Measurements from ENCODE around the gene TTC1. TPM values are rescaled to one million over a fixed set of nuclear protein-coding genes. Genes with fewer than 3 reads are reported as not detected.

The TTC1 gene
- total and polyA plus RNA-seq, 3 donors from 2014 or later: 38.2 to 50.3 (median 50.2) TPM

DNA sequence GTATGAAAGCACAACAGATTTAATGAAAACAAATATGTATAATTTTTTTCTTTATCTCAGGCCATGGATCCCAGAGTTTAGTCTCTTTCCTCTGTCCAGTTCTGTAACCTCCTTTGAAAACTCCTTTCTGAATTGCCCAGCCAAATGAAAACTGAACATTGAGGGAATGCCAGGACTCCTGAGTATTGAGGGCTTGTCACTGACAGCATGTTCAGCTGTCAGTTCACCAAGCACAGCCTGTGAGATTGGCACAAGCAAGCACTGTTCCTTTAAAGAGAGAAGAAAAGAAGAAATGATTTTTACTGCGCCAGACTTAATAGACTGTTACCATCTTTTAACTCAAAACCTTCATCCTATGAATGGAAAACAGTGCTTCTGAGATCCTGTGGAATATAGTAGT is 27.3 kb downstream of the TTC1 start:
- DNase-seq: no peak
- intact Hi-C loops (cut with DNase I; ENCODE audit: low total_unique reads): no loop called here
- TF ChIP-seq, protein P1, sequence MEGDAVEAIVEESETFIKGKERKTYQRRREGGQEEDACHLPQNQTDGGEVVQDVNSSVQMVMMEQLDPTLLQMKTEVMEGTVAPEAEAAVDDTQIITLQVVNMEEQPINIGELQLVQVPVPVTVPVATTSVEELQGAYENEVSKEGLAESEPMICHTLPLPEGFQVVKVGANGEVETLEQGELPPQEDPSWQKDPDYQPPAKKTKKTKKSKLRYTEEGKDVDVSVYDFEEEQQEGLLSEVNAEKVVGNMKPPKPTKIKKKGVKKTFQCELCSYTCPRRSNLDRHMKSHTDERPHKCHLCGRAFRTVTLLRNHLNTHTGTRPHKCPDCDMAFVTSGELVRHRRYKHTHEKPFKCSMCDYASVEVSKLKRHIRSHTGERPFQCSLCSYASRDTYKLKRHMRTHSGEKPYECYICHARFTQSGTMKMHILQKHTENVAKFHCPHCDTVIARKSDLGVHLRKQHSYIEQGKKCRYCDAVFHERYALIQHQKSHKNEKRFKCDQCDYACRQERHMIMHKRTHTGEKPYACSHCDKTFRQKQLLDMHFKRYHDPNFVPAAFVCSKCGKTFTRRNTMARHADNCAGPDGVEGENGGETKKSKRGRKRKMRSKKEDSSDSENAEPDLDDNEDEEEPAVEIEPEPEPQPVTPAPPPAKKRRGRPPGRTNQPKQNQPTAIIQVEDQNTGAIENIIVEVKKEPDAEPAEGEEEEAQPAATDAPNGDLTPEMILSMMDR (IDR thresholded peaks at IDR 0.05): no peak
- TF ChIP-seq POLR2A (IDR thresholded peaks at IDR 0.05): no peak
- no peaks in the 10 kb centered on the region for H3K9me3 ChIP-seq
- no peaks in the 10 kb centered on the region for H3K27me3 ChIP-seq
- no peaks in the 10 kb centered on the region for H3K36me3 ChIP-seq (ENCODE audit: low read depth, missing control alignments)
- 63 to 100% methylated on average over 1 of the region's 1 CpG for WGBS, 2 donors
- H3K4me1 ChIP-seq: peaks cover 2% of the 10 kb centered on the region
- H3K27ac ChIP-seq: no peak overlapping the region
- no peak overlapping the region for H3K4me3 ChIP-seq

DNA sequence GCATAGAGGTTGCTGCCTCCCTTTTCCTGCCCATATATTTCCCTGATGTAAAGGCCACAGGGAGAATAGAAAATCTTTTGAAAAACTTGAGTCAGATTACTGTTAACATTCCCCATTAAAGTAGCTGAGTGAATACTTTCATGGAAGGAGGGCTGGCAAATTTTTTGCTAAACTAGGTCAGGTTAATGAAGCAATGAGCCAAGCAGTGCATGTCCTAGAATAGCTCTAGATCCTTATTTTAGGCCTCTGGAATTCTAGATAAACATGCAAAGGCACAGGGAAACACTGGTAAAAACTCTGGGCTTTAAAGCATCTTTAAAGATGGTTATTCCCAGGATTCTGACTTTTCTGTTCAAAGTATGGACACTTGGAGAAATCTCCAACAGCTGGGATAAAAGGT is 27.9 kb downstream of the TTC1 start:
- H3K4me1 ChIP-seq: no peaks in the 10 kb centered on the region
- no peak overlapping the region for H3K4me3 ChIP-seq
- intact Hi-C loops (cut with DNase I; ENCODE audit: low total_unique reads): no loop called here
- no peaks in the 10 kb centered on the region for H3K36me3 ChIP-seq (ENCODE audit: low read depth, missing control alignments)
- H3K27me3 ChIP-seq: no peaks in the 10 kb centered on the region
- H3K27ac ChIP-seq: no peak overlapping the region
- no peak for TF ChIP-seq POLR2A (IDR thresholded peaks at IDR 0.05)
- TF ChIP-seq, protein P1 (IDR thresholded peaks at IDR 0.05): no peak
- no peak for DNase-seq
- no peaks in the 10 kb centered on the region for H3K9me3 ChIP-seq

- no peak overlapping the region for H3K4me3 ChIP-seq
- 87 to 89% methylated on average over 2 of the region's 2 CpGs for WGBS, 2 donors
- no peak for DNase-seq
- intact Hi-C loops (cut with DNase I; ENCODE audit: low total_unique reads): no loop called here
- no peak overlapping the region for H3K27ac ChIP-seq
- H3K36me3 ChIP-seq (ENCODE audit: low read depth, missing control alignments): no peaks in the 10 kb centered on the region
- no peaks in the 10 kb centered on the region for H3K27me3 ChIP-seq
- H3K9me3 ChIP-seq: no peaks in the 10 kb centered on the region
- TF ChIP-seq POLR2A (IDR thresholded peaks at IDR 0.05): no peak
- TF ChIP-seq, protein P1 (IDR thresholded peaks at IDR 0.05): no peak
- no peaks in the 10 kb centered on the region for H3K4me1 ChIP-seq
Observed at GRCh38 chr5:160039810-160040470, 31.0 kb downstream of the TTC1 start.

DNA sequence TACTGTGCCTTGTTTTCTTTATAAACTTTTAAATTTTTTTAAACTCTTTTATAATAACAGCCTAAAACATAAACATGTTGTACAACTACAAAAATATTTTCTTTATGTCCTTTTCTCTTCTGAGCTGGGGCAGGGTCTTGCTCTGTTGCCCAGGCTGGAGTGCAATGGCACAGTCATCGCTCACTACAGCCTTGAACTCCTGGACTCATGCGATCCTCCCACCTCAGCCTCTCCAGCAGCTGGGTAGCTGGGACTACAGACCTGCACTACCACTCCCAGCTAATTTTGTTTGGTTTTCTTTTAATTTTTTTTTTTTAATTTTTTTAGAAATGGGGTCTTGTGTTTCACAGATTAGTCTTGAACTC is 31.5 kb downstream of the TTC1 start:
- Histone ChIP-seq H3K27me3 (no peaks in the 10 kb centered on the region), H3K4me3 (no peak overlapping the region), H3K9me3 (no peaks in the 10 kb centered on the region), H3K4me1 (no peaks in the 10 kb centered on the region), H3K27ac (no peak overlapping the region), H3K36me3 (ENCODE audit: low read depth, missing control alignments) (no peaks in the 10 kb centered on the region)
- DNase-seq: no peak
- intact Hi-C loops (cut with DNase I; ENCODE audit: low total_unique reads): no loop called here
- TF ChIP-seq, protein P1 (IDR thresholded peaks at IDR 0.05): no peak
- no peak for TF ChIP-seq POLR2A (IDR thresholded peaks at IDR 0.05)
- 90 to 91% methylated on average over 2 of the region's 2 CpGs for WGBS, 2 donors

DNA sequence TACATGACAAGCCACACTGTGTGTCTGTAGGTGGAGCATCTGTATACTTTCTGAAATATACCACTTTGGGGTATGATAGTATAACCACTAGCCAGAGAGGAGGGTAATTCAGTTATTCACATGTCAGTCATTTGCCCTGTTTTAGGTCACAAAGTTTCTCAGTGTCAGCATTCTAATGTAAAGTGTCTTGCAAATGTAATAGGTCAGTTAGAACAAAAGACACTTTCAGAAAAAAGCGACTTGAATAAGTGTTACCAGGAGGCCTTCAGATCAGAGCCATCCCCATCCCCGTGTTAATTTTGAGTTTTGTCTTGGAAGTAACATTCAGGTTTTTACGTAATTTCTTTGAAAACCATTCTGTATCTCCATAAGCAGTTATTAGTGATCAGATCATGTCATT is 33.7 kb downstream of the TTC1 start:
- no peak for DNase-seq
- H3K4me3 ChIP-seq: no peak overlapping the region
- no peaks in the 10 kb centered on the region for H3K36me3 ChIP-seq (ENCODE audit: low read depth, missing control alignments)
- no peak overlapping the region for H3K27ac ChIP-seq
- no peaks in the 10 kb centered on the region for H3K9me3 ChIP-seq
- TF ChIP-seq, protein P1 (IDR thresholded peaks at IDR 0.05): no peak
- TF ChIP-seq POLR2A (IDR thresholded peaks at IDR 0.05): no peak
- intact Hi-C loops (cut with DNase I; ENCODE audit: low total_unique reads): no loop called here
- H3K27me3 ChIP-seq: no peaks in the 10 kb centered on the region
- WGBS, 2 donors: 82 to 87% methylated on average over 3 of the region's 3 CpGs
- no peaks in the 10 kb centered on the region for H3K4me1 ChIP-seq
